Activated CD8-positive, alpha-beta T cell treated with anti-CD3 and anti-CD28 coated beads for 36 hours (primary cell): ENCODE measurements around the gene SYNE2. TPM values are rescaled to one million over a fixed set of nuclear protein-coding genes. Genes with fewer than 3 reads are reported as not detected.

Experiments used
- ATAC-seq: fragments of 200-7000 bp; cut with Tn5 transposase; one replicate; pipeline ENCODE4 v1.10.0; 2021; ENCODE audit warnings: mild to moderate bottlenecking, moderate library complexity
- CTCF ChIA-PET: fragments of 350-600 bp; sonication (Branson Sonifier 250); formaldehyde crosslinking; loops from one replicate; lab custom pipeline; 2021; ENCODE audit warnings: antibody characterized with exemption; lab: Charles Lee
- POLR2A ChIA-PET: fragments of 350-600 bp; sonication (Branson Sonifier 250); formaldehyde crosslinking; loops from one replicate; lab custom pipeline; 2021; ENCODE audit warnings: antibody characterized with exemption; lab: Charles Lee
- DNase-seq: peaks from one replicate; pipeline ENCODE4 v3.0.0-alpha.2; 2020
- H3K27ac Mint-ChIP-seq: one replicate; pipeline ENCODE4 v1.8.0; 2021; ENCODE audit warnings: mild to moderate bottlenecking, mixed read lengths
- H3K27me3 Mint-ChIP-seq: one replicate; pipeline ENCODE4 v1.8.0; 2021; ENCODE audit warnings: mixed read lengths
- H3K36me3 Mint-ChIP-seq: one replicate; pipeline ENCODE4 v1.8.0; 2021; ENCODE audit warnings: low read depth, mixed read lengths
- H3K4me1 Mint-ChIP-seq: one replicate; pipeline ENCODE4 v1.8.0; 2021; ENCODE audit warnings: low read depth, mixed read lengths
- H3K4me3 Mint-ChIP-seq: one replicate; pipeline ENCODE4 v1.8.0; 2021; ENCODE audit warnings: mild to moderate bottlenecking, moderate library complexity, mixed read lengths
- H3K9me3 Mint-ChIP-seq: one replicate; pipeline ENCODE4 v1.8.0; 2021; ENCODE audit warnings: mixed read lengths
- CTCF ChIP-seq: fragments of 200-600 bp; IDR thresholded peaks from one replicate; pipeline ENCODE4 v1.8.0; 2022; ENCODE audit warnings: antibody characterized with exemption, mild to moderate bottlenecking
- intact Hi-C: fragments of 100-400 bp; cut with micrococcal nuclease; formaldehyde crosslinking; loops from one replicate; pipeline ENCODE4 v1.10.0; 2022
- total RNA-seq, 2 experiments: library from RNA; stranded (reverse); gene quantifications; one replicate each; pipeline ENCODE4 v1.2.3, GENCODE V29; 2021

The SYNE2 gene
- total RNA-seq, 2 experiments from 2014 or later, result 28.1 to 29.0 TPM

GRCh38 chr14:64075613-64076005 is 222.8 kb downstream of the SYNE2 start:
- H3K36me3 Mint-ChIP-seq, result peaks cover 13% of the 10 kb centered on the region
- ChIA-PET POLR2A (interaction anchor here (0.6 kb wide), 1 partner anchor 301 kb away, joined by 3 read pairs; no protein-coding TSS in a partner anchor), CTCF (interaction anchor here (0.7 to 2.0 kb wide), 2 partner anchors 14 to 228 kb away, joined by 3 to 6 read pairs; no protein-coding TSS in a partner anchor)
- H3K4me1 Mint-ChIP-seq, result no peaks in the 10 kb centered on the region
- H3K9me3 Mint-ChIP-seq, result no peaks in the 10 kb centered on the region
- H3K4me3 Mint-ChIP-seq, result no peak overlapping the region
- no peak overlapping the region for H3K27ac Mint-ChIP-seq
- intact Hi-C loops, result no loop called here
- ATAC-seq, result no peak
- no peaks in the 10 kb centered on the region for H3K27me3 Mint-ChIP-seq
- no peak for TF ChIP-seq CTCF
- DNase-seq, result no peak

- Mint-ChIP-seq H3K27ac (no peak overlapping the region), H3K4me1 (no peaks in the 10 kb centered on the region), H3K27me3 (no peaks in the 10 kb centered on the region), H3K9me3 (no peaks in the 10 kb centered on the region), H3K4me3 (no peak overlapping the region), H3K36me3 (peaks cover 2% of the 10 kb centered on the region)
- TF ChIP-seq CTCF, result no peak
- intact Hi-C loops, result no loop called here
- POLR2A ChIA-PET, result no interaction called here
- no peak for ATAC-seq
- DNase-seq, result no peak
- CTCF ChIA-PET, result no interaction called here
Measured at GRCh38 chr14:64080452-64080851, 227.6 kb downstream of the SYNE2 start.

GRCh38 chr14:64081174-64081746 is 228.5 kb downstream of the SYNE2 start:
- no peak for TF ChIP-seq CTCF
- H3K4me3 Mint-ChIP-seq, result no peak overlapping the region
- H3K27ac Mint-ChIP-seq, result no peak overlapping the region
- no peaks in the 10 kb centered on the region for H3K27me3 Mint-ChIP-seq
- ChIA-PET POLR2A (interaction anchor here (0.5 kb wide), 1 partner anchor 1987 kb away, joined by 3 read pairs; no protein-coding TSS in a partner anchor), CTCF (interaction anchor here (1.0 to 1.6 kb wide), 2 partner anchors 214 to 222 kb away, joined by 4 to 5 read pairs; no protein-coding TSS in a partner anchor)
- intact Hi-C loops, result no loop called here
- DNase-seq (no peak), ATAC-seq (no peak)
- no peaks in the 10 kb centered on the region for H3K9me3 Mint-ChIP-seq
- H3K36me3 Mint-ChIP-seq, result peaks cover 2% of the 10 kb centered on the region
- H3K4me1 Mint-ChIP-seq, result no peaks in the 10 kb centered on the region

GRCh38 chr14:64082837-64083236 is 230.0 kb downstream of the SYNE2 start:
- no peak for TF ChIP-seq CTCF
- no peak overlapping the region for H3K27ac Mint-ChIP-seq
- ATAC-seq (no peak), DNase-seq (no peak)
- no peaks in the 10 kb centered on the region for H3K27me3 Mint-ChIP-seq
- intact Hi-C loops, result no loop called here
- CTCF ChIA-PET, result interaction anchor here (1.5 to 1.6 kb wide), 2 partner anchors 21 to 220 kb away, joined by 4 to 5 read pairs; no protein-coding TSS in a partner anchor
- POLR2A ChIA-PET, result no interaction called here
- H3K4me3 Mint-ChIP-seq, result no peak overlapping the region
- H3K36me3 Mint-ChIP-seq, result peaks cover 2% of the 10 kb centered on the region
- no peaks in the 10 kb centered on the region for H3K9me3 Mint-ChIP-seq
- H3K4me1 Mint-ChIP-seq, result no peaks in the 10 kb centered on the region

GRCh38 chr14:64088647-64088964 is 235.8 kb downstream of the SYNE2 start:
- Mint-ChIP-seq H3K9me3 (no peaks in the 10 kb centered on the region), H3K27ac (no peak overlapping the region), H3K4me1 (no peaks in the 10 kb centered on the region), H3K4me3 (no peak overlapping the region), H3K36me3 (peaks cover 2% of the 10 kb centered on the region), H3K27me3 (no peaks in the 10 kb centered on the region)
- TF ChIP-seq CTCF, result no peak
- ChIA-PET POLR2A (no interaction called here), CTCF (no interaction called here)
- DNase-seq (no peak), ATAC-seq (no peak)
- intact Hi-C loops, result no loop called here
